H1 (cell line): ENCODE data around the gene ITPKC. TPM values are rescaled to one million over a fixed set of nuclear protein-coding genes. Genes with fewer than 3 reads are reported as not detected.

Experiments
- ATF2 ChIP-seq: IDR thresholded peaks from 2 replicates; pipeline ENCODE4 v1.6.1; 2012; ENCODE audit warnings: low read length, inconsistent platforms
- HDAC2 ChIP-seq, 2 experiments: fragments of 300-600 bp in 1 of 2; sonication (generic) in 1 of 2; IDR thresholded peaks; 2 replicates each; pipeline ENCODE4 v1.6.1; 2011 to 2012; ENCODE audit warnings: low read depth in 2 of 2, low read length in 2 of 2, mild to moderate bottlenecking in 2 of 2, moderate library complexity in 2 of 2, borderline replicate concordance in 1 of 2, inconsistent platforms in 1 of 2
- RAD21 ChIP-seq, 2 experiments: IDR thresholded peaks in 1 of 2; conservative IDR thresholded peaks in 1 of 2; 2 replicates each; pipeline ENCODE4 v1.6.1; 2011; ENCODE audit warnings: low read depth in 2 of 2, low read length in 2 of 2, improper control_type of control experiment in 1 of 2, inconsistent platforms in 1 of 2, mild to moderate bottlenecking in 1 of 2, moderate library complexity in 1 of 2
- SIN3A ChIP-seq, 2 experiments: IDR thresholded peaks in 1 of 2; conservative IDR thresholded peaks in 1 of 2; 2 replicates each; pipeline ENCODE4 v1.6.1; 2011 to 2012; ENCODE audit warnings: low read length in 2 of 2, improper control_type of control experiment in 1 of 2, low read depth in 1 of 2, mild to moderate bottlenecking in 1 of 2
- SP1 ChIP-seq: IDR thresholded peaks from 2 replicates; pipeline ENCODE4 v1.6.1; 2011; ENCODE audit warnings: low read depth, low read length
- polyA plus RNA-seq, 7 experiments: library from polyadenylated mRNA; depleted of rRNA in 3 of 7; stranded (reverse) in 5 of 7; unstranded in 2 of 7; fragments of >200 nt in 5 of 7; fragments of 200-250 nt in 2 of 7; gene quantifications; 1 replicate in 5 of 7; 2 replicates in 1 of 7; 4 replicates in 1 of 7; pipeline versions ENCODE4 v1.2.1 to v1.2.3, GENCODE V29; 2011 to 2013; ENCODE audit warnings: missing spikeins in 2 of 7, mixed read lengths in 2 of 7
- total RNA-seq: library from RNA; stranded (reverse); fragmentation: NEBNext Ultra II Directional; extraction: Animal tissue kit (Norgen Biotek cat#: 25700); gene quantifications from 2 replicates; pipeline ENCODE4 v1.2.1, GENCODE V29; 2021

The ITPKC gene
- total and polyA plus RNA-seq, 2 of the 8 experiments (the other 6 are each of a cell fraction or from before 2014, with no cell fraction given): 5.2 to 8.9 TPM

- peak; percentile 60 to 66 for TF ChIP-seq RAD21 (IDR thresholded peaks at IDR 0.05 in 1 of 2, conservative IDR thresholded peaks at IDR 0.05 in 1 of 2; ENCODE audit: low read depth in 2 of 2, low read length in 2 of 2)
- TF ChIP-seq ATF2: no peak
- TF ChIP-seq SP1: no peak
- TF ChIP-seq HDAC2 (IDR thresholded peaks at IDR 0.05; ENCODE audit: borderline replicate concordance in 1 of 2, low read depth in 2 of 2, low read length in 2 of 2): no peak
- 0 out of 4 replicates have a peak, but pooled peaks of 1 of the 2 experiments have one; percentile 39 for TF ChIP-seq SIN3A (conservative IDR thresholded peaks at IDR 0.05 in 1 of 2, IDR thresholded peaks at IDR 0.05 in 1 of 2; ENCODE audit: low read depth in 1 of 2, low read length in 2 of 2)
Observed at GRCh38 chr19:40702337-40703012, 14.4 kb upstream of the ITPKC start (continued).
